HL-60 (cell line): ENCODE results near the gene DENND6A.

Experiments used
- CTCF ChIP-seq: IDR thresholded peaks from one replicate; pipeline ENCODE4 v1.5.1; 2011; ENCODE audit warnings: low read length, control low read depth, inconsistent platforms; ENCODE audit not compliant: insufficient read depth
- POLR2AphosphoS5 ChIP-seq: IDR thresholded peaks from 2 replicates; pipeline ENCODE4 v1.6.1; 2012; ENCODE audit warnings: low read depth

GRCh38 chr3:57598765-57599360 is 94.0 kb downstream of the DENND6A start:
- TF ChIP-seq CTCF, result no peak
- TF ChIP-seq POLR2AphosphoS5, result no peak
